H1 (cell line): Measurements from ENCODE around the gene SEMA6D.

ENCODE experiments used
- BCL11A ChIP-seq, 2 experiments: IDR thresholded peaks; one replicate each; pipeline ENCODE4 v1.6.1; 2011; ENCODE audit warnings: low read depth in 2 of 2, low read length in 2 of 2, mild to moderate bottlenecking in 2 of 2
- EP300 ChIP-seq, 2 experiments: IDR thresholded peaks; 1 replicate in 1 of 2; 2 replicates in 1 of 2; pipeline ENCODE4 v1.6.1; 2011 to 2012; ENCODE audit warnings: low read depth in 2 of 2, low read length in 2 of 2, mild to moderate bottlenecking in 2 of 2, borderline replicate concordance in 1 of 2, inconsistent platforms in 1 of 2, moderate library complexity in 1 of 2
- EZH2 ChIP-seq: fragments of 200-600 bp; sonication (generic); IDR thresholded peaks from 2 replicates; pipeline ENCODE4 v1.7.1; 2012; ENCODE audit warnings: low read depth, mild to moderate bottlenecking, moderate library complexity, low read length, inconsistent platforms; ENCODE audit not compliant: severe bottlenecking
- POLR2AphosphoS5 ChIP-seq: IDR thresholded peaks from 2 replicates; pipeline ENCODE4 v1.6.1; 2011; ENCODE audit warnings: low read depth, low read length
- RAD21 ChIP-seq, 2 experiments: IDR thresholded peaks in 1 of 2; conservative IDR thresholded peaks in 1 of 2; 2 replicates each; pipeline ENCODE4 v1.6.1; 2011; ENCODE audit warnings: low read depth in 2 of 2, low read length in 2 of 2, improper control_type of control experiment in 1 of 2, inconsistent platforms in 1 of 2, mild to moderate bottlenecking in 1 of 2, moderate library complexity in 1 of 2
- RNF2 ChIP-seq: fragments of 200-900, 300-1000 bp; sonication (generic); IDR thresholded peaks from 2 replicates; pipeline ENCODE4 v1.7.1; 2016; ENCODE audit warnings: borderline replicate concordance, low read depth, mild to moderate bottlenecking, antibody characterized with exemption, low read length; ENCODE audit not compliant: poor library complexity, severe bottlenecking; ENCODE audit errors: missing control alignments
- SIN3A ChIP-seq, 2 experiments: IDR thresholded peaks in 1 of 2; conservative IDR thresholded peaks in 1 of 2; 2 replicates each; pipeline ENCODE4 v1.6.1; 2011 to 2012; ENCODE audit warnings: low read length in 2 of 2, improper control_type of control experiment in 1 of 2, low read depth in 1 of 2, mild to moderate bottlenecking in 1 of 2
- SP2 ChIP-seq: IDR thresholded peaks from 2 replicates; pipeline ENCODE4 v1.6.1; 2012; ENCODE audit warnings: mild to moderate bottlenecking, low read length, inconsistent platforms
- TF ChIP-seq, protein P1 (sequence below), 3 experiments: IDR thresholded peaks; 1 replicate in 2 of 3; 2 replicates in 1 of 3; pipeline versions ENCODE4 v1.5.1 to v1.6.1; 2011; ENCODE audit warnings: low read length in 3 of 3, mild to moderate bottlenecking in 3 of 3, inconsistent platforms in 2 of 3, low read depth in 1 of 3, moderate library complexity in 1 of 3; ENCODE audit not compliant: insufficient read depth in 1 of 3; ENCODE audit errors: control extremely low read depth in 1 of 3
- TF ChIP-seq, protein P2 (sequence below): fragments of 300-600 bp; sonication (generic); IDR thresholded peaks from 2 replicates; pipeline ENCODE4 v1.7.1; 2012; ENCODE audit warnings: low read length, moderate library complexity, mild to moderate bottlenecking, inconsistent platforms; ENCODE audit not compliant: insufficient replicate concordance

DNA sequence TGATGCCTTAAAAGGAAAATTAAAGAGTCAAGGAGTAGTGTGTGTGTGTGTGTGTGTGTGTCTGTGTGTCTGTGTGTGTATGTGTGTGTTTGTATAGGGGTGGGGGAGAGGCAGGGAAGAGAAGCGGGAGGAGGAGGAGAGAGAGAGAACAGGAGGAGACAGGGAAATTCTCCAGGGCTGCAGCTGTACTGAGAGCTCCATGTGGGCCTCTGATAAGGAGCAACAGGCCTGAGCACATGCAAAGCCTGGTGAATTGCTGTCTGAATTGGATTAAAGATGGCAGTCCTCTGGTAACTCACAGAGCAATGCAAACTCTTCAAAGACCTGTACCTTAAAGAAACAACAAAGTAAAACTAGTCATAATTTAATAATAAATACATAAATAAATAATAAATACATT, 70.6 kb downstream of the SEMA6D start:
- TF ChIP-seq SIN3A (conservative IDR thresholded peaks at IDR 0.05 in 1 of 2, IDR thresholded peaks at IDR 0.05 in 1 of 2; ENCODE audit: low read depth in 1 of 2, low read length in 2 of 2) (no peak), POLR2AphosphoS5 (no peak), RNF2 (no peak), EP300 (IDR thresholded peaks at IDR 0.05; ENCODE audit: borderline replicate concordance in 1 of 2, low read depth in 2 of 2, low read length in 2 of 2) (no peak), EZH2 (no peak), RAD21 (IDR thresholded peaks at IDR 0.05 in 1 of 2, conservative IDR thresholded peaks at IDR 0.05 in 1 of 2; ENCODE audit: low read depth in 2 of 2, low read length in 2 of 2) (no peak), BCL11A (IDR thresholded peaks at IDR 0.05; ENCODE audit: low read depth in 2 of 2, low read length in 2 of 2) (no peak), SP2 (no peak)
- TF ChIP-seq, protein P1, sequence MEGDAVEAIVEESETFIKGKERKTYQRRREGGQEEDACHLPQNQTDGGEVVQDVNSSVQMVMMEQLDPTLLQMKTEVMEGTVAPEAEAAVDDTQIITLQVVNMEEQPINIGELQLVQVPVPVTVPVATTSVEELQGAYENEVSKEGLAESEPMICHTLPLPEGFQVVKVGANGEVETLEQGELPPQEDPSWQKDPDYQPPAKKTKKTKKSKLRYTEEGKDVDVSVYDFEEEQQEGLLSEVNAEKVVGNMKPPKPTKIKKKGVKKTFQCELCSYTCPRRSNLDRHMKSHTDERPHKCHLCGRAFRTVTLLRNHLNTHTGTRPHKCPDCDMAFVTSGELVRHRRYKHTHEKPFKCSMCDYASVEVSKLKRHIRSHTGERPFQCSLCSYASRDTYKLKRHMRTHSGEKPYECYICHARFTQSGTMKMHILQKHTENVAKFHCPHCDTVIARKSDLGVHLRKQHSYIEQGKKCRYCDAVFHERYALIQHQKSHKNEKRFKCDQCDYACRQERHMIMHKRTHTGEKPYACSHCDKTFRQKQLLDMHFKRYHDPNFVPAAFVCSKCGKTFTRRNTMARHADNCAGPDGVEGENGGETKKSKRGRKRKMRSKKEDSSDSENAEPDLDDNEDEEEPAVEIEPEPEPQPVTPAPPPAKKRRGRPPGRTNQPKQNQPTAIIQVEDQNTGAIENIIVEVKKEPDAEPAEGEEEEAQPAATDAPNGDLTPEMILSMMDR (IDR thresholded peaks at IDR 0.05; ENCODE audit: control extremely low read depth in 1 of 3, insufficient read depth in 1 of 3, low read depth in 1 of 3, low read length in 3 of 3): no peak
- TF ChIP-seq, protein P2, sequence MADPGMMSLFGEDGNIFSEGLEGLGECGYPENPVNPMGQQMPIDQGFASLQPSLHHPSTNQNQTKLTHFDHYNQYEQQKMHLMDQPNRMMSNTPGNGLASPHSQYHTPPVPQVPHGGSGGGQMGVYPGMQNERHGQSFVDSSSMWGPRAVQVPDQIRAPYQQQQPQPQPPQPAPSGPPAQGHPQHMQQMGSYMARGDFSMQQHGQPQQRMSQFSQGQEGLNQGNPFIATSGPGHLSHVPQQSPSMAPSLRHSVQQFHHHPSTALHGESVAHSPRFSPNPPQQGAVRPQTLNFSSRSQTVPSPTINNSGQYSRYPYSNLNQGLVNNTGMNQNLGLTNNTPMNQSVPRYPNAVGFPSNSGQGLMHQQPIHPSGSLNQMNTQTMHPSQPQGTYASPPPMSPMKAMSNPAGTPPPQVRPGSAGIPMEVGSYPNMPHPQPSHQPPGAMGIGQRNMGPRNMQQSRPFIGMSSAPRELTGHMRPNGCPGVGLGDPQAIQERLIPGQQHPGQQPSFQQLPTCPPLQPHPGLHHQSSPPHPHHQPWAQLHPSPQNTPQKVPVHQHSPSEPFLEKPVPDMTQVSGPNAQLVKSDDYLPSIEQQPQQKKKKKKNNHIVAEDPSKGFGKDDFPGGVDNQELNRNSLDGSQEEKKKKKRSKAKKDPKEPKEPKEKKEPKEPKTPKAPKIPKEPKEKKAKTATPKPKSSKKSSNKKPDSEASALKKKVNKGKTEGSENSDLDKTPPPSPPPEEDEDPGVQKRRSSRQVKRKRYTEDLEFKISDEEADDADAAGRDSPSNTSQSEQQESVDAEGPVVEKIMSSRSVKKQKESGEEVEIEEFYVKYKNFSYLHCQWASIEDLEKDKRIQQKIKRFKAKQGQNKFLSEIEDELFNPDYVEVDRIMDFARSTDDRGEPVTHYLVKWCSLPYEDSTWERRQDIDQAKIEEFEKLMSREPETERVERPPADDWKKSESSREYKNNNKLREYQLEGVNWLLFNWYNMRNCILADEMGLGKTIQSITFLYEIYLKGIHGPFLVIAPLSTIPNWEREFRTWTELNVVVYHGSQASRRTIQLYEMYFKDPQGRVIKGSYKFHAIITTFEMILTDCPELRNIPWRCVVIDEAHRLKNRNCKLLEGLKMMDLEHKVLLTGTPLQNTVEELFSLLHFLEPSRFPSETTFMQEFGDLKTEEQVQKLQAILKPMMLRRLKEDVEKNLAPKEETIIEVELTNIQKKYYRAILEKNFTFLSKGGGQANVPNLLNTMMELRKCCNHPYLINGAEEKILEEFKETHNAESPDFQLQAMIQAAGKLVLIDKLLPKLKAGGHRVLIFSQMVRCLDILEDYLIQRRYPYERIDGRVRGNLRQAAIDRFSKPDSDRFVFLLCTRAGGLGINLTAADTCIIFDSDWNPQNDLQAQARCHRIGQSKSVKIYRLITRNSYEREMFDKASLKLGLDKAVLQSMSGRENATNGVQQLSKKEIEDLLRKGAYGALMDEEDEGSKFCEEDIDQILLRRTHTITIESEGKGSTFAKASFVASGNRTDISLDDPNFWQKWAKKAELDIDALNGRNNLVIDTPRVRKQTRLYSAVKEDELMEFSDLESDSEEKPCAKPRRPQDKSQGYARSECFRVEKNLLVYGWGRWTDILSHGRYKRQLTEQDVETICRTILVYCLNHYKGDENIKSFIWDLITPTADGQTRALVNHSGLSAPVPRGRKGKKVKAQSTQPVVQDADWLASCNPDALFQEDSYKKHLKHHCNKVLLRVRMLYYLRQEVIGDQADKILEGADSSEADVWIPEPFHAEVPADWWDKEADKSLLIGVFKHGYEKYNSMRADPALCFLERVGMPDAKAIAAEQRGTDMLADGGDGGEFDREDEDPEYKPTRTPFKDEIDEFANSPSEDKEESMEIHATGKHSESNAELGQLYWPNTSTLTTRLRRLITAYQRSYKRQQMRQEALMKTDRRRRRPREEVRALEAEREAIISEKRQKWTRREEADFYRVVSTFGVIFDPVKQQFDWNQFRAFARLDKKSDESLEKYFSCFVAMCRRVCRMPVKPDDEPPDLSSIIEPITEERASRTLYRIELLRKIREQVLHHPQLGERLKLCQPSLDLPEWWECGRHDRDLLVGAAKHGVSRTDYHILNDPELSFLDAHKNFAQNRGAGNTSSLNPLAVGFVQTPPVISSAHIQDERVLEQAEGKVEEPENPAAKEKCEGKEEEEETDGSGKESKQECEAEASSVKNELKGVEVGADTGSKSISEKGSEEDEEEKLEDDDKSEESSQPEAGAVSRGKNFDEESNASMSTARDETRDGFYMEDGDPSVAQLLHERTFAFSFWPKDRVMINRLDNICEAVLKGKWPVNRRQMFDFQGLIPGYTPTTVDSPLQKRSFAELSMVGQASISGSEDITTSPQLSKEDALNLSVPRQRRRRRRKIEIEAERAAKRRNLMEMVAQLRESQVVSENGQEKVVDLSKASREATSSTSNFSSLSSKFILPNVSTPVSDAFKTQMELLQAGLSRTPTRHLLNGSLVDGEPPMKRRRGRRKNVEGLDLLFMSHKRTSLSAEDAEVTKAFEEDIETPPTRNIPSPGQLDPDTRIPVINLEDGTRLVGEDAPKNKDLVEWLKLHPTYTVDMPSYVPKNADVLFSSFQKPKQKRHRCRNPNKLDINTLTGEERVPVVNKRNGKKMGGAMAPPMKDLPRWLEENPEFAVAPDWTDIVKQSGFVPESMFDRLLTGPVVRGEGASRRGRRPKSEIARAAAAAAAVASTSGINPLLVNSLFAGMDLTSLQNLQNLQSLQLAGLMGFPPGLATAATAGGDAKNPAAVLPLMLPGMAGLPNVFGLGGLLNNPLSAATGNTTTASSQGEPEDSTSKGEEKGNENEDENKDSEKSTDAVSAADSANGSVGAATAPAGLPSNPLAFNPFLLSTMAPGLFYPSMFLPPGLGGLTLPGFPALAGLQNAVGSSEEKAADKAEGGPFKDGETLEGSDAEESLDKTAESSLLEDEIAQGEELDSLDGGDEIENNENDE: no peak
